HG03159 (cell line): ENCODE measurements around the gene DPPA5.
"Not testable (repeated sequence)": the region's sequence is repeated elsewhere in the genome, so short reads cannot be mapped to it uniquely, and the experiment has no call there.

Experiments used
- ATAC-seq: cut with Tn5 transposase; IDR thresholded peaks from one replicate; pipeline ENCODE4 v1.9.1; 2021; ENCODE audit warnings: mild to moderate bottlenecking, moderate library complexity; ENCODE audit not compliant: unreplicated experiment

DPPA5 gene, protein sequence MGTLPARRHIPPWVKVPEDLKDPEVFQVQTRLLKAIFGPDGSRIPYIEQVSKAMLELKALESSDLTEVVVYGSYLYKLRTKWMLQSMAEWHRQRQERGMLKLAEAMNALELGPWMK

GRCh38 chr6:73353636-73354593, at the start of gene DPPA5:
TSS of gene DPPA5 (minus strand) at chr6:73354276. CDS start at chr6:73354225, 51 bp downstream.
- no peak for ATAC-seq

GRCh38 chr6:73400656-73401055, 46.6 kb upstream of the DPPA5 start:
- no peak for ATAC-seq

DNA sequence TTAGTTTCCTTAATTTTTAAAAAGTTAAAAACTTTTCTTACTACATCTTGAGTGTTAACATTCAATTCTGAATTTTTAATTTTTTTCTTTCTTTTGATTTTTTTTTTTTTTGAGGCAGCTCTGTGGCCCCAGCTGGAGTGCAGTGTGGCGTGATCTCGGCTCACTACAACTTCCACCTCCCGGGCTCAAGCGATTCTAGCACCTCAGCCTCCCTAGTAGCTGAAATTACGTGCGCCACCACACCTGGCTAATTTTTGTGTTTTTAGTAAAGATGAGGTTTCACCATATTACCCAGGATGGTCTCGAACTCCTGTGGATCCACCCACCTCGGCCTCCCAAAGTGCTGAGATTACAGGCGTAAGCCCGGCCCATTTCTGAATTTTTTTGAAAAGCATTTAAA, 41.8 kb upstream of the DPPA5 start:
- ATAC-seq: no peak

GRCh38 chr6:73394577-73395354, 40.7 kb upstream of the DPPA5 start, which contains the start of gene DDX43:
TSS of gene DDX43 (plus strand) at chr6:73394828. CDS start at chr6:73394906, 78 bp downstream.
- no peak for ATAC-seq

DNA sequence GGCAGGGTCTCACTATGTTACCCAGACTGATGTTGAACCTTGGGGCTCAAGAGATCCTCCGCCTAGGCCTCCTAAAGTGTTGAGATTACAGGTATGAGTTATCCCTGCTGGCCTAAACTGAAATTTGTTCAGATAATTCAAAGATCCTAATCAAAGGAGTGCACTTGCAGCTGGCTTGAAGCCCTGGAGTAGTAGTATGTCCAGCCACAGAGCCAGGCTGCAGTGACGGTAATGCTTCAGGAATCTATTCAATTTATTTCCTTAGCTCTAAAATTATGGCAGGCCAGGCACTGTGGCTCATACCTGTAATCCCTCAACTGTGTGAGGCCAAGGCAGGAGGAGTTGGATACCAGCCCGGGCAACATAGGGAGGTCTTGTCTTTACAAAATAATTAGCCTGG, 39.2 kb upstream of the DPPA5 start:
- no peak for ATAC-seq

DNA sequence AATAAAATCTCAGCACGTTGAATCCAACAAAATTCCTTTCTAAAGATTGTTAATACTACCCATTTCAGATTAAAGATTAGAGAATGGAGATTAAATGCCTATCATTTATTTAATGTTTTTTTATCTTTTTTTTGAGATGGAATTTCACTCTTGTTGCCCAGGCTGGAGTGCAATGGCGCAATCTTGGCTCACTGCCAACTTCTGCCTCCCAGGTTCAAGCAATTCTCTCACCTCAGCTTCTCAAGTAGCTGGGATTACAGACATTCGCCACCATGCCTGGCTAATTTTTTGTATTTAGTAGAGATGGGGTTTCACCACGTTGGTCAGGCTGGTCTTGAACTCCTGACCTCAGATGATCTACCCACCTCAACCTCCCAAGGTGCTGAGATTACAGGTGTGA, 38.1 kb upstream of the DPPA5 start:
- ATAC-seq: not testable (repeated sequence)

- ATAC-seq: no peak
These were observed 37.6 kb upstream of the DPPA5 start for GRCh38 chr6:73391675-73392074.

GRCh38 chr6:73389854-73390253, 35.8 kb upstream of the DPPA5 start:
- ATAC-seq: no peak

DNA sequence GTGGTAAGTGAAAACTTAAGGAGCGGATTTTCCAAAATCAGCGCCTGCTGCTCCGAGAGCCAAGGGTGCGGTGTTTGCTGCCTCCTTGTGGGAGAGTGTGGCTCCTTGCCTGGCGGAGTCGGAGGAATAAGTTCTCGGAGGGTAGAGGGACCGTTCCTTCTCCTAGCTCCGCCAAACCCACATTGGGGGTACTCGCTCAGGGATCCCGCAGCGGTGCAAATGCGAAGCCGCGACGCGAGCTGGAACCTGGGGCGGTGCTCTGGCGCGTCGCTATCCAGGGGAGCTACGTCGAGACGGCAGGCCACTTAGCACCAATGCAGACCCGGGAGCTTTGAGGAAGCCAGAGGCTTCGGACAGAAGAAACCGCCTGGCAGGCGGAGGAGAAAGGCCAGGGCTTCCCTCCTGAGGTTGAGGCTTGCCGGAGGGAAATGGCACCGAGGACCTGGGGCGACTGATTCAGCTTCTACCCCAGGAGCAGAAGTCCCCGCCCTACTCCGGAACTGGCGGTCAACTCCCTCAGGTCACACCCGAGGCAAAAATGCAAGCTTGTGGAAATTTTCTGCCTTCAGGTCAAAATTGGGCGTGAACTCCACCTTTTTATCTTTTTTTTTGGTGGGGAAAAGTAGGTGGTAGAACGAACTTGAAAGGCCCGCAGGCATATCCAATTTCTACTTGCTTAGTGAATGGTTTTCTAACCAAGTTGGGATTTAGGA, 34.9 kb upstream of the DPPA5 start:
- ATAC-seq: peak; percentile 79

GRCh38 chr6:73388433-73388799, 34.3 kb upstream of the DPPA5 start:
- ATAC-seq: peak; percentile 25

GRCh38 chr6:73382462-73383113, 28.5 kb upstream of the DPPA5 start:
- ATAC-seq: no peak

GRCh38 chr6:73381531-73381930, 27.5 kb upstream of the DPPA5 start:
- ATAC-seq: not testable (repeated sequence)

DNA sequence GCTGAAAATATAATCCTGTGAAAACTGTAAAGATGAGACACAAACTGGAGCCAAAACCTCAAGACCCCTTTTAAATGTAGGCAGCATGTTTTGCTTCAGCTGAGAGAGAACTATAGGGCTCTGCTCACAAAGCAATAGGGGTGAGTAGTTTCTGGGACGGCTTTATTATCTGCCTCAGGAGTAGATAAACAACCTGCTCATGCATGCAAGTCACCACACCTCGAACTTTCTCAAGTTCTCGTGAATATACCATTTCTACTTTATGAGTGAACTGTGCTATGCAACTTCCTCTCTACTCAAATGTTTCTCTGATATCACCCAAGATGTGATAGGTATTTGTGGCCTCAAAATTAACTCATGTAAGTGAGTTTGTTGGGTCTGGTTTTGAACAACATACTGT, 23.1 kb upstream of the DPPA5 start:
- ATAC-seq: no peak

DNA sequence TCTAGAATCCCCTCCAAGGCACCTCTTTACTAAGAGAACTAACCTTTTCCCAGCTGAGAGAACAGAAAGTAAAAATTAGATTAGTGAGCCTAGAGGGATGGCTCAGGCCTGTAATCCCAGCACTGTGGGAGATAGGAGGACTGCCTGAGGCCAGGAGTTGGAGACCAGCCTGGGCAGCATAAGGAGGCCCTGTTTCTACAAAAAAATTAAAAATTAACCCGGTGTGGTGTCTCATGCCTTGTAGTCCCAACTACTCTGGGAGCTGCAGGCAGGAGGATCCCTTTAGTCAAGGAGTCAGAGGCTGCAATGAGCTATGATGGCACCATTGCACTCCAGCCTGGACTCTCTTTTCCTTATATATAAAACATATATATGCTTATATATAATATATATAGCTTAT, 21.1 kb upstream of the DPPA5 start:
- no peak for ATAC-seq

GRCh38 chr6:73372516-73372915, 18.4 kb upstream of the DPPA5 start:
- ATAC-seq: no peak

DNA sequence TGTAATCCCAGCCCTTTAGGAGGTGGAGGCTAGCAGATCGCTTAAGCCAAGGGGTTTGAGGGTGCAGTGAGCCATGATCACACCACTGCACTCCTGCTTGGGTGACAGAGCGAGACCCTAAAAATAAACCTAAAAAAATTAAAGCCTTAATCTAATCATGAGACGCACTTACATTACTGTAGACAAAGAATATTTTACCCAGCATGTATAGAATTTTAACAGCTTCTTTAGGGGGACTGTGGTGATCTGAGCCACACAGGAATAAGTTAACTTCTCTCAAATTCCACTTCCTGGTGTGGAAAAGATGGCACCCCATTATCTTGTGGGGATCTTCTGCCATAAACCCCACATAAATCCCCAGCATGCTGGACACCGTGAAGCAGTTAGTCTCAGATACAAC, 17.9 kb upstream of the DPPA5 start:
- no peak for ATAC-seq

- ATAC-seq: no peak
These were observed 15.5 kb upstream of the DPPA5 start, which contains the start of gene OOEP for GRCh38 chr6:73369563-73369962. TSS of gene OOEP (minus strand) at chr6:73369897. CDS start at chr6:73369792, 105 bp downstream.

- ATAC-seq: no peak
These were observed 15.1 kb upstream of the DPPA5 start for GRCh38 chr6:73369157-73369556.

DNA sequence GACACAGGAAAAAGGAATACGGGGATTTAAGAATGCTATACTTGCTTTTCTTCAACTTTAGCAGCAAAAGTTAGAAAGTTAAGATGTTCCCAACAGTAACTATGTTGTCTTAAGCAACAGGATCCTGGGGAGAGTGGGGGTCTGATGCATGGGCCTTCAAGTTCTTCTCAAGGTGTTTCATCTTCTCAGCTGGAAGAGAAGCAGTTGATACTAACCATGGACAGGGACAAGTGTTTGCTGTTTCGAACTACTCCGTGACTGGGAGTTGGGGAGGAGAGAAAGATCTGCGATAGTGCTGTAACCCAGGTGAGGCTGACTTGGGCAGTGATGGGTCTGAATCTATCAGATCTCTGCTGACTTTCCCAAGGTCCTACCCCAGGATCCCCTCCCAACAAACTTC, 14.6 kb upstream of the DPPA5 start:
- ATAC-seq: no peak

GRCh38 chr6:73367761-73368355, 13.8 kb upstream of the DPPA5 start:
- no peak for ATAC-seq
